Measurements from ENCODE around the gene MINPP1. TPM values are rescaled to one million over a fixed set of nuclear protein-coding genes. Genes with fewer than 3 reads are reported as not detected.

Gene MINPP1
- total and polyA plus RNA-seq, 2 experiments from 2014 or later: 46.0 to 56.1 TPM

GRCh38 chr10:87510025-87510424 lies 5.3 kb downstream of the MINPP1 start:
- no peaks in the 10 kb centered on the region for H3K27me3 ChIP-seq
- H3K9me3 ChIP-seq (ENCODE audit: low read depth): no peaks in the 10 kb centered on the region
- DNase-seq (ENCODE audit: low spot score): no peak
- H4K20me1 ChIP-seq (ENCODE audit: insufficient read depth, poor library complexity, severe bottlenecking): peaks cover 4% of the 10 kb centered on the region
- peaks cover 16% of the 10 kb centered on the region for H3K4me1 ChIP-seq (ENCODE audit: insufficient read depth)
- H3K79me2 ChIP-seq: peaks cover 45% of the 10 kb centered on the region
- H2AFZ ChIP-seq: no peak overlapping the region
- no peak overlapping the region for H3K4me3 ChIP-seq
- TF ChIP-seq EZH2phosphoT487 (IDR thresholded peaks at IDR 0.05; ENCODE audit: low read depth, severe bottlenecking, unreplicated experiment): no peak
- TF ChIP-seq EZH2 (IDR thresholded peaks at IDR 0.05; ENCODE audit: borderline replicate concordance): no peak
- no peak for TF ChIP-seq CTCF (IDR thresholded peaks at IDR 0.05; ENCODE audit: poor library complexity)
- H3K36me3 ChIP-seq (replicated peaks; ENCODE audit: insufficient read depth, low read depth): no peaks in the 10 kb centered on the region
- H3K9me2 ChIP-seq (replicated peaks; ENCODE audit: insufficient read depth): no peaks in the 10 kb centered on the region
- H3K4me2 ChIP-seq: no peak overlapping the region
- 85% methylated on average over 3 of the region's 3 CpGs for WGBS (ENCODE audit: low lambda C conversion rate, missing lambda C conversion rate)
- no peak overlapping the region for H3K27ac ChIP-seq

- Histone ChIP-seq H3K79me2 (peaks cover 33% of the 10 kb centered on the region), H3K36me3 (replicated peaks; ENCODE audit: insufficient read depth, low read depth) (no peaks in the 10 kb centered on the region), H3K9me2 (replicated peaks; ENCODE audit: insufficient read depth) (no peaks in the 10 kb centered on the region), H3K4me1 (ENCODE audit: insufficient read depth) (peaks cover 12% of the 10 kb centered on the region), H3K27ac (no peak overlapping the region), H3K9me3 (ENCODE audit: low read depth) (no peaks in the 10 kb centered on the region), H4K20me1 (ENCODE audit: insufficient read depth, poor library complexity, severe bottlenecking) (peaks cover 3% of the 10 kb centered on the region), H3K27me3 (no peaks in the 10 kb centered on the region), H2AFZ (no peak overlapping the region), H3K4me3 (no peak overlapping the region), H3K4me2 (no peak overlapping the region)
- 97% methylated on average over 3 of the region's 3 CpGs for WGBS (ENCODE audit: low lambda C conversion rate, missing lambda C conversion rate)
- no peak for DNase-seq (ENCODE audit: low spot score)
- TF ChIP-seq CTCF (IDR thresholded peaks at IDR 0.05; ENCODE audit: poor library complexity): no peak
- TF ChIP-seq EZH2 (IDR thresholded peaks at IDR 0.05; ENCODE audit: borderline replicate concordance): no peak
- TF ChIP-seq EZH2phosphoT487 (IDR thresholded peaks at IDR 0.05; ENCODE audit: low read depth, severe bottlenecking, unreplicated experiment): no peak
Observed at GRCh38 chr10:87511526-87511925, 6.8 kb downstream of the MINPP1 start.

GRCh38 chr10:87518937-87519336 lies 14.2 kb downstream of the MINPP1 start:
- no peak overlapping the region for H2AFZ ChIP-seq
- 98% methylated on average over 3 of the region's 3 CpGs for WGBS (ENCODE audit: low lambda C conversion rate, missing lambda C conversion rate)

More at GRCh38 chr10:87518937-87519336, 14.2 kb downstream of the MINPP1 start:
- Histone ChIP-seq H3K79me2 (no peaks in the 10 kb centered on the region), H3K9me2 (replicated peaks; ENCODE audit: insufficient read depth) (no peaks in the 10 kb centered on the region), H4K20me1 (ENCODE audit: insufficient read depth, poor library complexity, severe bottlenecking) (peaks cover 3% of the 10 kb centered on the region), H3K27me3 (no peaks in the 10 kb centered on the region), H3K9me3 (ENCODE audit: low read depth) (no peaks in the 10 kb centered on the region), H3K4me1 (ENCODE audit: insufficient read depth) (no peaks in the 10 kb centered on the region), H3K36me3 (replicated peaks; ENCODE audit: insufficient read depth, low read depth) (no peaks in the 10 kb centered on the region), H3K4me2 (no peak overlapping the region), H3K27ac (no peak overlapping the region), H3K4me3 (no peak overlapping the region)
- TF ChIP-seq EZH2phosphoT487 (IDR thresholded peaks at IDR 0.05; ENCODE audit: low read depth, severe bottlenecking, unreplicated experiment) (no peak), EZH2 (IDR thresholded peaks at IDR 0.05; ENCODE audit: borderline replicate concordance) (no peak), CTCF (IDR thresholded peaks at IDR 0.05; ENCODE audit: poor library complexity) (no peak)
- DNase-seq (ENCODE audit: low spot score): no peak

Measured in hepatocyte (in vitro differentiated cells).